Cardiac muscle cell (in vitro differentiated cells and primary cell): Measurements from ENCODE around the gene PHTF1. TPM values are rescaled to one million over a fixed set of nuclear protein-coding genes. Genes with fewer than 3 reads are reported as not detected.
"Not testable (repeated sequence)": the region's sequence is repeated elsewhere in the genome, so short reads cannot be mapped to it uniquely, and the experiment has no call there.

Experiments
- DNase-seq, 2 donors: peaks; one replicate each; pipeline versions ENCODE4 v3.0.0 to v3.0.0-alpha.2; 2010 to 2017; ENCODE audit warnings: low read depth in 1 of 2, low spot score in 1 of 2
- H3K27ac ChIP-seq: fragments of 200-600 bp; sonication (generic); 2 replicates; pipeline ENCODE4 v1.5.1; 2016
- H3K27me3 ChIP-seq: fragments of 200-600 bp; sonication (generic); 2 replicates; pipeline ENCODE4 v1.6.0; 2016; ENCODE audit warnings: control low read depth
- H3K36me3 ChIP-seq: fragments of 200-600 bp; sonication (generic); 2 replicates; pipeline ENCODE4 v1.5.1; 2016; ENCODE audit warnings: control low read depth
- H3K4me1 ChIP-seq: fragments of 200-600 bp; sonication (generic); 2 replicates; pipeline ENCODE4 v1.8.1; 2017; ENCODE audit warnings: low read depth, mild to moderate bottlenecking, mixed run types
- H3K4me3 ChIP-seq: fragments of 200-600 bp; sonication (generic); 2 replicates; pipeline ENCODE4 v1.5.1; 2016; ENCODE audit warnings: mild to moderate bottlenecking
- H3K9me3 ChIP-seq: fragments of 200-600 bp; sonication (generic); 2 replicates; pipeline ENCODE4 v1.5.1; 2017; ENCODE audit warnings: low read depth, mild to moderate bottlenecking, control low read depth
- polyA plus RNA-seq: library from polyadenylated mRNA; unstranded; fragments of >200 nt; fragmentation: Nextera tagmentation; extraction: Ambion mirVana; gene quantifications from 2 replicates; pipeline ENCODE4 v1.2.1, GENCODE V29; 2016
- total RNA-seq: library from RNA; depleted of rRNA; stranded (reverse); fragments of >200 nt; gene quantifications from 2 replicates; pipeline ENCODE4 v1.2.3, GENCODE V29; 2016
- TF ChIP-seq, protein P1 (sequence below): IDR thresholded peaks from 2 replicates; pipeline ENCODE4 v1.5.1; 2012; ENCODE audit warnings: low read depth, mild to moderate bottlenecking, low read length

PHTF1 gene
- total and polyA plus RNA-seq, 2 experiments from 2014 or later = 40.5 to 45.2 TPM

- H3K27ac ChIP-seq = no peak overlapping the region
- peaks cover 7% of the 10 kb centered on the region for H3K4me1 ChIP-seq
- TF ChIP-seq, protein P1, sequence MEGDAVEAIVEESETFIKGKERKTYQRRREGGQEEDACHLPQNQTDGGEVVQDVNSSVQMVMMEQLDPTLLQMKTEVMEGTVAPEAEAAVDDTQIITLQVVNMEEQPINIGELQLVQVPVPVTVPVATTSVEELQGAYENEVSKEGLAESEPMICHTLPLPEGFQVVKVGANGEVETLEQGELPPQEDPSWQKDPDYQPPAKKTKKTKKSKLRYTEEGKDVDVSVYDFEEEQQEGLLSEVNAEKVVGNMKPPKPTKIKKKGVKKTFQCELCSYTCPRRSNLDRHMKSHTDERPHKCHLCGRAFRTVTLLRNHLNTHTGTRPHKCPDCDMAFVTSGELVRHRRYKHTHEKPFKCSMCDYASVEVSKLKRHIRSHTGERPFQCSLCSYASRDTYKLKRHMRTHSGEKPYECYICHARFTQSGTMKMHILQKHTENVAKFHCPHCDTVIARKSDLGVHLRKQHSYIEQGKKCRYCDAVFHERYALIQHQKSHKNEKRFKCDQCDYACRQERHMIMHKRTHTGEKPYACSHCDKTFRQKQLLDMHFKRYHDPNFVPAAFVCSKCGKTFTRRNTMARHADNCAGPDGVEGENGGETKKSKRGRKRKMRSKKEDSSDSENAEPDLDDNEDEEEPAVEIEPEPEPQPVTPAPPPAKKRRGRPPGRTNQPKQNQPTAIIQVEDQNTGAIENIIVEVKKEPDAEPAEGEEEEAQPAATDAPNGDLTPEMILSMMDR = no peak
- no peaks in the 10 kb centered on the region for H3K9me3 ChIP-seq
- no peak for DNase-seq
- no peaks in the 10 kb centered on the region for H3K27me3 ChIP-seq
- H3K36me3 ChIP-seq = peaks cover 23% of the 10 kb centered on the region
- H3K4me3 ChIP-seq = no peak overlapping the region
Observed at GRCh38 chr1:113761937-113762336, 2.7 kb upstream of the PHTF1 start.

DNA sequence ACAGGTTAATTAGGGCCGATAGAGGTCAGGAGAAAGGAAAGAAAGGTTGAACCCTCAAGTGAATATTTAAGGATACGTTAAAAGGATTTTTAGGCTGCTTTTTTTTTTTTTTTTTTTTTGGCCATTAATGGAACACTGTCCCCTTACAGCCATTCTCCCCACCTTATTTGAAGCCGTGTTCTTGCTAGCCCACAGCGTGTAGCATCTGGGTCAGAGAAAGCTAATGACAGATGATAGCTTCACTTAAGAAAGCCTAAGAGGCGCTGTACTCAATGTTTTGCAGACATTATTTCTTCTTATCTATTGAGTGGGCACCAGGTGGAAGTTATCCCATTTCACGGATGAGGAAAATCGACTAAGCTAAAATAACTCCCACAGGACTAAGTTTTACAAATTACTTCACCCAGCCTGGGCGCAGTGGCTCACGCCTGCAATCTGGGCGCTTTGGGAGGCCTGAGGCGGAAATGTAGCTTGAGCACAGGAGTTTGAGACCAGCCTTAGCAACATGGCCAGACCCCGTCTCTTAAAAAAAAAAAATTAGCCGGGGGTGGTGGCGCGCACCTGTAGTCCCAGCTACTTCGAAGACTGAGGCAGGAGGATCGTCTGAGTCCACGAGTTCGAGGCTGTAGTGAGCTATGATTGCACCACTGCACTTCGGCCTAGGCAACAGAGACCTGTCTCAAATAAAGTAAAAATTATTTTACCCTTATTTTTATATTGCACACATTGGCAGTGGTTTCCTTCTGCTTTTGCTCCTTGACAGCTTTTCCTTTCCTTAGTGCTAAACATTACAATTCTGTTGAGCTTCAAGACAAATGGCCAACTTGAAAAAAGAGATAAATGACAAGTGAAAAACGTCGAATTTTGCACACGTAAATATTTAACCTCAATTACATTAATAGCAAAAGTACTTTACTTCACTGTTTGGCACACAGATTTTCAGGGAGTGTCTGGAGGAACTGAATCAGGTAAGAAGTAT is 1.1 kb upstream of the PHTF1 start:
- Histone ChIP-seq H3K9me3 (no peaks in the 10 kb centered on the region), H3K4me3 (peak overlapping the region; percentile 85), H3K27me3 (no peaks in the 10 kb centered on the region), H3K4me1 (peaks cover 7% of the 10 kb centered on the region), H3K27ac (peak overlapping the region; percentile 93), H3K36me3 (peaks cover 9% of the 10 kb centered on the region)
- TF ChIP-seq, protein P1 = no peak
- DNase-seq = no peak

- DNase-seq = peak; percentile 57 to 74
- peak overlapping the region; percentile 93 for H3K27ac ChIP-seq
- H3K4me3 ChIP-seq = peak overlapping the region; percentile 85
- no peaks in the 10 kb centered on the region for H3K27me3 ChIP-seq
- H3K4me1 ChIP-seq = peaks cover 7% of the 10 kb centered on the region
- H3K36me3 ChIP-seq = peaks cover 7% of the 10 kb centered on the region
- H3K9me3 ChIP-seq = no peaks in the 10 kb centered on the region
- TF ChIP-seq, protein P1 = no peak
Observed at GRCh38 chr1:113758631-113759332, 504 bp downstream of the PHTF1 start.

DNA sequence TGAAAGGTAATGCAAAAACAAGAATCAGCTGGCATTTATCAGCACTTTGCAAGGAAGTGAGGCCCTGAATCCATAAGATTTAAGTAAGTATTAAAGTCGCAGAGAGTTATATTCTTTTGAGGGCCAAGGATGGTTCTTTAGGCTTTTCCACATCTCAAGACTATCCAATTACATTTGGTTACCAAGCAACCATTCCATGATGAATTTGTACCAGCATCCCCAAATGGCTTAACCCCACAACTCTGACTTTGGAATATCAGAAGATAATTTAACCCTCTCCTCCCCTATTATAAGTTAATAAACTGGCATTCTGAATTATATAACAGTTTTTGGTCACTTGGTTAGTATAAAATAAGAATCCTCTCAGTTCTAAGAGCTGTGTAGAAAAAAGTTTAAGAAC is 2.8 kb downstream of the PHTF1 start:
- DNase-seq = no peak
- H3K4me1 ChIP-seq = peaks cover 7% of the 10 kb centered on the region
- H3K9me3 ChIP-seq = no peaks in the 10 kb centered on the region

GRCh38 chr1:113753333-113753732 is 6.0 kb downstream of the PHTF1 start:
- H3K27me3 ChIP-seq, H3K4me3 ChIP-seq, H3K9me3 ChIP-seq, H3K27ac ChIP-seq, H3K4me1 ChIP-seq, DNase-seq: not testable (repeated sequence)
- peaks cover 18% of the 10 kb centered on the region for H3K36me3 ChIP-seq

More for the DNA sequence above, 2.8 kb downstream of the PHTF1 start:
- Histone ChIP-seq H3K27me3 (no peaks in the 10 kb centered on the region), H3K27ac (no peak overlapping the region), H3K36me3 (peaks cover 12% of the 10 kb centered on the region), H3K4me3 (no peak overlapping the region)
- TF ChIP-seq, protein P1 = no peak
